IMR-90 (cell line): ENCODE measurements around the gene TENM4. TPM values are rescaled to one million over a fixed set of nuclear protein-coding genes. Genes with fewer than 3 reads are reported as not detected.

ENCODE experiments used
- ATAC-seq: fragments of 200-7000 bp; cut with Tn5 transposase; 2 replicates; pipeline ENCODE4 v1.9.1; 2020; ENCODE audit warnings: low read depth, mild to moderate bottlenecking, moderate library complexity
- BruUV-seq: library from RNA; stranded (reverse); fragments of 400-500 nt; replicated peaks from 2 replicates; lab custom pipeline; 2021; lab: Mats Ljungman, UMichigan
- CTCF ChIA-PET: fragments of 300-600 bp; formaldehyde crosslinking; extraction: SDS; loops from one replicate; lab custom pipeline; 2021; ENCODE audit warnings: antibody characterized with exemption; lab: Yijun Ruan, JAX
- POLR2A ChIA-PET: fragments of 300-600 bp; sonication (Branson Sonifier 250); formaldehyde crosslinking; loops from one replicate; lab custom pipeline; 2022; ENCODE audit warnings: antibody characterized with exemption; ENCODE audit not compliant: unreplicated experiment; lab: Charles Lee
- DNase-seq: peaks from one replicate; pipeline ENCODE4 v3.0.0; 2013
- H2AFZ ChIP-seq: replicated peaks from 2 replicates; pipeline ENCODE3; 2013; ENCODE audit warnings: low read length, mild to moderate bottlenecking; ENCODE audit not compliant: poor library complexity
- H2AK5ac ChIP-seq: 2 replicates; pipeline ENCODE4 v1.6.1; 2013; ENCODE audit warnings: low read depth, low read length, inconsistent platforms
- H2AK9ac ChIP-seq: replicated peaks from 2 replicates; pipeline ENCODE3; 2013; ENCODE audit warnings: mild to moderate bottlenecking, low read depth, low read length, moderate library complexity; ENCODE audit not compliant: poor library complexity
- H2BK120ac ChIP-seq: 2 replicates; pipeline ENCODE4 v1.6.1; 2013; ENCODE audit warnings: low read depth, low read length, inconsistent platforms
- H2BK15ac ChIP-seq: 3 replicates; pipeline ENCODE4 v1.6.1; 2013; ENCODE audit warnings: low read depth, low read length, inconsistent platforms
- H2BK20ac ChIP-seq: 2 replicates; pipeline ENCODE4 v1.6.1; 2013; ENCODE audit warnings: low read depth, mild to moderate bottlenecking, inconsistent platforms, low read length, moderate library complexity
- H2BK5ac ChIP-seq: 2 replicates; pipeline ENCODE4 v1.6.1; 2013; ENCODE audit warnings: mild to moderate bottlenecking, low read depth, low read length, inconsistent platforms; ENCODE audit not compliant: poor library complexity, severe bottlenecking
- H3K14ac ChIP-seq: replicated peaks from 2 replicates; pipeline ENCODE4 v1.6.1; 2013; ENCODE audit warnings: low read depth, low read length, inconsistent platforms
- H3K18ac ChIP-seq: 2 replicates; pipeline ENCODE4 v1.6.1; 2013; ENCODE audit warnings: low read depth, low read length, control low read depth
- H3K23ac ChIP-seq: 2 replicates; pipeline ENCODE4 v1.6.1; 2013; ENCODE audit warnings: low read depth, low read length, inconsistent platforms
- H3K27ac ChIP-seq: 2 replicates; pipeline ENCODE4 v1.5.1; 2013; ENCODE audit warnings: mild to moderate bottlenecking, control low read depth, low read length; ENCODE audit not compliant: insufficient read depth
- H3K27me3 ChIP-seq: 2 replicates; pipeline ENCODE4 v1.6.1; 2013; ENCODE audit warnings: low read length; ENCODE audit not compliant: control insufficient read depth, insufficient read depth
- H3K36me3 ChIP-seq: 2 replicates; pipeline ENCODE4 v1.6.1; 2013; ENCODE audit warnings: low read length, mixed read lengths; ENCODE audit not compliant: control insufficient read depth, insufficient read depth
- H3K4ac ChIP-seq: 2 replicates; pipeline ENCODE4 v1.6.1; 2013; ENCODE audit warnings: low read depth, low read length, inconsistent platforms
- H3K4me1 ChIP-seq: 2 replicates; pipeline ENCODE4 v1.6.1; 2013; ENCODE audit warnings: low read length, mixed read lengths; ENCODE audit not compliant: control insufficient read depth, insufficient read depth
- H3K4me2 ChIP-seq: 2 replicates; pipeline ENCODE4 v1.6.1; 2013; ENCODE audit warnings: low read depth, mild to moderate bottlenecking, control low read depth, low read length, moderate library complexity
- H3K4me3 ChIP-seq: 2 replicates; pipeline ENCODE4 v1.5.1; 2013; ENCODE audit warnings: low read depth, mild to moderate bottlenecking, control low read depth, low read length, moderate library complexity; ENCODE audit not compliant: insufficient read depth
- H3K56ac ChIP-seq: 2 replicates; pipeline ENCODE4 v1.6.1; 2013; ENCODE audit warnings: low read length, inconsistent platforms; ENCODE audit not compliant: insufficient read depth; ENCODE audit errors: extremely low read depth
- H3K79me1 ChIP-seq, 2 experiments: 2 replicates each; pipeline ENCODE4 v1.6.1; 2013; ENCODE audit warnings: low read length in 2 of 2, inconsistent platforms in 1 of 2, low read depth in 1 of 2
- H3K9ac ChIP-seq: 2 replicates; pipeline ENCODE4 v1.6.1; 2013; ENCODE audit warnings: low read depth, low read length, control low read depth
- H3K9me1 ChIP-seq: 2 replicates; pipeline ENCODE4 v1.6.1; 2013; ENCODE audit warnings: low read length, inconsistent platforms; ENCODE audit not compliant: insufficient read depth
- H3K9me3 ChIP-seq: 2 replicates; pipeline ENCODE4 v1.6.1; 2013; ENCODE audit warnings: low read length; ENCODE audit not compliant: control insufficient read depth, insufficient read depth
- H4K20me1 ChIP-seq: 2 replicates; pipeline ENCODE4 v1.6.1; 2013; ENCODE audit warnings: low read length, inconsistent platforms; ENCODE audit not compliant: insufficient read depth
- H4K5ac ChIP-seq: 2 replicates; pipeline ENCODE4 v1.6.1; 2013; ENCODE audit warnings: mild to moderate bottlenecking, low read depth, low read length, control low read depth
- H4K8ac ChIP-seq, 2 experiments: 2 replicates each; pipeline ENCODE4 v1.6.1; 2013; ENCODE audit warnings: low read depth in 2 of 2, low read length in 2 of 2, control low read depth in 1 of 2, inconsistent platforms in 1 of 2
- H4K91ac ChIP-seq: 2 replicates; pipeline ENCODE4 v1.6.1; 2013; ENCODE audit warnings: low read depth, low read length, inconsistent platforms; ENCODE audit not compliant: insufficient read depth
- BHLHE40 ChIP-seq: fragments of 150-350 bp; IDR thresholded peaks from 2 replicates; pipeline ENCODE4 v1.6.1; 2016; ENCODE audit warnings: mild to moderate bottlenecking, low read depth, low read length
- CEBPB ChIP-seq: IDR thresholded peaks from 2 replicates; pipeline ENCODE4 v1.6.1; 2012; ENCODE audit warnings: low read depth, low read length, improper control_type of control experiment
- CHD1 ChIP-seq: IDR thresholded peaks from 2 replicates; pipeline ENCODE4 v1.6.1; 2012; ENCODE audit warnings: low read depth, low read length, improper control_type of control experiment
- CTCF ChIP-seq: conservative IDR thresholded peaks from 2 replicates; pipeline ENCODE4 v1.5.1; 2012; ENCODE audit warnings: mild to moderate bottlenecking, low read depth, low read length, improper control_type of control experiment
- ELK1 ChIP-seq: fragments of 150-350 bp; IDR thresholded peaks from 2 replicates; pipeline ENCODE4 v1.6.1; 2016; ENCODE audit warnings: low read depth, mild to moderate bottlenecking, low read length, moderate library complexity, borderline replicate concordance
- FOS ChIP-seq: fragments of 150-350 bp; IDR thresholded peaks from 2 replicates; pipeline ENCODE4 v1.6.1; 2016; ENCODE audit warnings: low read depth, low read length
- MAFK ChIP-seq: IDR thresholded peaks from 2 replicates; pipeline ENCODE4 v1.6.1; 2012; ENCODE audit warnings: low read depth, low read length, improper control_type of control experiment
- MAZ ChIP-seq: IDR thresholded peaks from 2 replicates; pipeline ENCODE4 v1.6.1; 2012; ENCODE audit warnings: low read depth, mild to moderate bottlenecking, low read length, improper control_type of control experiment, moderate library complexity, borderline replicate concordance
- MXI1 ChIP-seq: IDR thresholded peaks from 2 replicates; pipeline ENCODE4 v1.6.1; 2012; ENCODE audit warnings: low read depth, mild to moderate bottlenecking, low read length, moderate library complexity, borderline replicate concordance
- NFE2L2 ChIP-seq: fragments of 150-350 bp; IDR thresholded peaks from 2 replicates; pipeline ENCODE4 v1.6.1; 2016; ENCODE audit warnings: low read depth, mild to moderate bottlenecking, low read length
- POLR2A ChIP-seq: IDR thresholded peaks from 2 replicates; pipeline ENCODE4 v1.6.1; 2012; ENCODE audit warnings: mild to moderate bottlenecking, low read depth, low read length
- RAD21 ChIP-seq: IDR thresholded peaks from 2 replicates; pipeline ENCODE4 v1.6.1; 2012; ENCODE audit warnings: low read length, improper control_type of control experiment
- RCOR1 ChIP-seq: IDR thresholded peaks from 2 replicates; pipeline ENCODE4 v1.6.1; 2012; ENCODE audit warnings: mild to moderate bottlenecking, low read length, improper control_type of control experiment; ENCODE audit not compliant: insufficient replicate concordance
- RFX5 ChIP-seq: IDR thresholded peaks from 2 replicates; pipeline ENCODE4 v1.8.0; 2012; ENCODE audit warnings: low read depth, mild to moderate bottlenecking, low read length, moderate library complexity
- SMC3 ChIP-seq: fragments of 150-350 bp; IDR thresholded peaks from 2 replicates; pipeline ENCODE4 v1.6.1; 2016; ENCODE audit warnings: low read depth, mild to moderate bottlenecking, antibody characterized with exemption, low read length, moderate library complexity
- USF2 ChIP-seq: fragments of 150-350 bp; IDR thresholded peaks from 2 replicates; pipeline ENCODE4 v1.6.1; 2017; ENCODE audit warnings: mild to moderate bottlenecking, antibody characterized with exemption, low read length, low read depth
- WGBS, 2 experiments: methylation state at CpG; one replicate each; pipeline versions ENCODE4 v1.1.5 to v1.1.7; 2013; ENCODE audit warnings: missing lambda C conversion rate in 2 of 2; ENCODE audit not compliant: insufficient read length in 1 of 2; ENCODE audit errors: extremely low coverage in 2 of 2; 5-methylcytosine and 5-hydroxymethylcytosine counted together
- dilution Hi-C: fragments of 300-500 bp; cut with HindIII; formaldehyde crosslinking; loops from one replicate; pipeline ENCODE4 v1.14.3; 2018; ENCODE audit warnings: low sequenced_read_pairs; ENCODE audit not compliant: unreplicated experiment
- in situ Hi-C: fragments of 300-500 bp; cut with MboI; formaldehyde crosslinking; loops from 3 replicates; pipeline ENCODE4 v1.14.3; 2019; ENCODE audit warnings: low sequenced_read_pairs, inconsistent platforms, mixed read lengths
- intact Hi-C: fragments of 100-400 bp; cut with micrococcal nuclease; formaldehyde crosslinking; loops from 2 replicates; pipeline ENCODE4 v1.10.0; 2022
- polyA plus RNA-seq, 3 experiments: library from polyadenylated mRNA; depleted of rRNA; stranded (reverse); fragments of >200 nt; gene quantifications; 2 replicates each; pipeline ENCODE4 v1.2.3, GENCODE V29; 2012; ENCODE audit warnings: low replicate concordance in 1 of 3
- total RNA-seq: library from RNA; depleted of rRNA; stranded (reverse); fragments of >200 nt; gene quantifications from 2 replicates; pipeline ENCODE4 v1.2.3, GENCODE V29; 2012

TENM4 gene
- total and polyA plus RNA-seq, 2 of the 4 experiments (the other 2 are of a cell fraction), result 7.4 to 9.0 TPM

GRCh38 chr11:78622666-78623065 is 818.2 kb downstream of the TENM4 start:
- Histone ChIP-seq H3K9me3 (peaks cover 6% of the 10 kb centered on the region), H3K4me3 (no peak overlapping the region), H3K27ac (no peak overlapping the region), H2AK5ac (no peak overlapping the region), H2AK9ac (no peak overlapping the region), H4K91ac (no peak overlapping the region), H3K18ac (no peak overlapping the region), H3K9me1 (no peaks in the 10 kb centered on the region), H3K56ac (no peak overlapping the region), H3K27me3 (no peaks in the 10 kb centered on the region; the same call in 1 of the 2 replicates), H3K4ac (no peak overlapping the region), H3K79me1 (no peaks in the 10 kb centered on the region), H2AFZ (no peak overlapping the region), H4K5ac (no peak overlapping the region), H4K20me1 (no peaks in the 10 kb centered on the region), H2BK5ac (no peak overlapping the region), H2BK120ac (no peak overlapping the region), H3K9ac (no peak overlapping the region), H3K4me2 (no peak overlapping the region), H3K4me1 (no peaks in the 10 kb centered on the region), H3K23ac (no peak overlapping the region), H4K8ac (no peak overlapping the region), H3K14ac (no peak overlapping the region), H3K36me3 (no peaks in the 10 kb centered on the region), H2BK20ac (no peak overlapping the region), H2BK15ac (no peak overlapping the region)
- ATAC-seq (no peak), DNase-seq (no peak)
- in situ Hi-C loops, result no loop called here
- POLR2A ChIA-PET, result no interaction called here
- dilution Hi-C loops, result no loop called here
- BruUV-seq, result no TSS peak
- no CpG with 5 or more reads among the region's 5 CpGs for WGBS, 2 experiments
- CTCF ChIA-PET, result no interaction called here
- no peak for TF ChIP-seq USF2
- no peak for TF ChIP-seq ELK1
- no peak for TF ChIP-seq FOS
- TF ChIP-seq NFE2L2, result no peak
- TF ChIP-seq CEBPB, result no peak
- TF ChIP-seq MAZ, result no peak
- TF ChIP-seq MXI1, result no peak
- no peak for TF ChIP-seq RCOR1
- no peak for TF ChIP-seq SMC3
- TF ChIP-seq CTCF, result no peak
- TF ChIP-seq MAFK, result no peak
- TF ChIP-seq RFX5, result no peak
- no peak for TF ChIP-seq BHLHE40
- no peak for TF ChIP-seq CHD1
- TF ChIP-seq RAD21, result no peak
- no peak for TF ChIP-seq POLR2A
- intact Hi-C loops, result no loop called here
